Suprapubic skin (tissue), 4 donors: ENCODE data around the gene STAG2. TPM values are rescaled to one million over a fixed set of nuclear protein-coding genes. Genes with fewer than 3 reads are reported as not detected.
A peak's percentile ranks its signal among the peaks of the same experiment; 100 is the strongest.

Experiments used
- DNase-seq, 2 donors: peaks; one replicate each; pipeline ENCODE4 v3.0.0-alpha.2; 2019; ENCODE audit warnings: low spot score in 2 of 2
- H3K27ac ChIP-seq: fragments of 200-600 bp; sonication (generic); one replicate; pipeline ENCODE4 v1.5.1; 2019
- H3K27me3 ChIP-seq: fragments of 200-600 bp; sonication (generic); one replicate; pipeline ENCODE4 v1.5.1; 2019
- H3K36me3 ChIP-seq: fragments of 200-600 bp; sonication (generic); one replicate; pipeline ENCODE4 v1.5.1; 2019
- H3K4me1 ChIP-seq: fragments of 200-600 bp; sonication (generic); one replicate; pipeline ENCODE4 v1.5.1; 2019
- H3K4me3 ChIP-seq: fragments of 200-600 bp; sonication (generic); one replicate; pipeline ENCODE4 v1.5.1; 2019; ENCODE audit warnings: mild to moderate bottlenecking
- H3K9me3 ChIP-seq: fragments of 200-600 bp; sonication (generic); one replicate; pipeline ENCODE4 v1.5.1; 2019
- EP300 ChIP-seq: sonication (generic); formaldehyde crosslinking; IDR thresholded peaks from one replicate; pipeline ENCODE4 v1.6.1; 2017; ENCODE audit warnings: antibody characterized with exemption
- POLR2A ChIP-seq, 2 donors: fragments of 450-650 bp; IDR thresholded peaks; one replicate each; pipeline ENCODE4 v1.6.1; 2017; ENCODE audit warnings: antibody characterized with exemption in 2 of 2, mild to moderate bottlenecking in 2 of 2, moderate library complexity in 2 of 2
- POLR2AphosphoS5 ChIP-seq, 3 donors: sonication (generic); formaldehyde crosslinking; IDR thresholded peaks; one replicate each; pipeline ENCODE4 v1.6.1; 2017; ENCODE audit warnings: antibody characterized with exemption in 3 of 3
- WGBS: methylation state at CpG from one replicate; pipeline ENCODE4 v1.1.5; 2018; 5-methylcytosine and 5-hydroxymethylcytosine counted together
- total RNA-seq, 4 donors: library from RNA; depleted of rRNA; stranded (reverse); fragments of >200 nt; gene quantifications; one replicate each; pipeline ENCODE4 v1.1.0, GENCODE V29; 2016
- TF ChIP-seq, protein P1 (sequence below), 2 donors: fragments of 200-600 bp in 1 of 2; fragments of 450-650 bp in 1 of 2; sonication (generic) in 1 of 2; IDR thresholded peaks; one replicate each; pipeline ENCODE4 v1.5.1; 2016 to 2019; ENCODE audit warnings: antibody characterized with exemption in 2 of 2, mild to moderate bottlenecking in 1 of 2, moderate library complexity in 1 of 2

STAG2 gene
- total RNA-seq, 4 donors from 2014 or later = 40.0 to 68.2 (median 59.0) TPM

DNA sequence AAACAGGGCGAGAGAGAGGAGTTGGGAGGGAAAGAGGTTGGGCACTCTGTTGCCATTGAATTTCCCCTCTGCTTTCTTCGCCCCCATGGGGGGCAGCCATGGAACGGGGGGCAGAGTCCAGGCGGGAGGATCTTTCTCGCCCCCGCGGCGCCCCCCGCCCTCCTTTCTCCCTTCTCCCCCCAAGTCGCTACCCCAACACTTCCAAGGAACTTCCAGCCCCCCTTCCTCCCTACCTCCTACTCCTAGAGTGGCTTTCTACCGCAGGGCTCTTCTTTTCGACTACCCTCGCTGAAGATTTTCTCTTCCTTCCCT lies 594 bp upstream of the STAG2 start:
- WGBS = 14% methylated on average over 13 of the region's 13 CpGs
- no peaks in the 10 kb centered on the region for H3K27me3 ChIP-seq

DNA sequence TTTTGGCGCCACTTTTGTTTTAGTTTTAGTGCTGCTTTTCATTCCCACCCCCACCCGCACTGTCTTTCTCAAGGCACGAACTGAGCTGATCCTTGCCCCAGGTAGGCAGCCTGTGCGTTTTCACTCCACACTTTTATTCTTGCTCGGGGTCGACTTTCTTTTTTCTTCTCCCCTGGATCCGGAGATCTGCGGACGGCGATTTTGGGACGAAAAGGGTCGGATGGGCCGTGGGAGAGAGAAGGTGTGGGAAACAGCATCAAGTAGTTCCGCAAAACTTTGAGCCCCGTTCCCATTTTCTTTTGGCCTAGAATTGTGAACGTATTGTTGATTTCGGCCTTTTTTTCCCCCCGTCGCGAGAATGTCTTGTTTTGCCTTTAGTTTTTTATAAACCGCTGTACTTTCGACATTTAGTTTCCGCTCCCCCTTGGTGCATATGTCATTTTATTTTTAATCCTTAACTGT lies 531 bp downstream of the STAG2 start:
- TF ChIP-seq POLR2A (IDR thresholded peaks at IDR 0.05) = no peak
- TF ChIP-seq, protein P1, sequence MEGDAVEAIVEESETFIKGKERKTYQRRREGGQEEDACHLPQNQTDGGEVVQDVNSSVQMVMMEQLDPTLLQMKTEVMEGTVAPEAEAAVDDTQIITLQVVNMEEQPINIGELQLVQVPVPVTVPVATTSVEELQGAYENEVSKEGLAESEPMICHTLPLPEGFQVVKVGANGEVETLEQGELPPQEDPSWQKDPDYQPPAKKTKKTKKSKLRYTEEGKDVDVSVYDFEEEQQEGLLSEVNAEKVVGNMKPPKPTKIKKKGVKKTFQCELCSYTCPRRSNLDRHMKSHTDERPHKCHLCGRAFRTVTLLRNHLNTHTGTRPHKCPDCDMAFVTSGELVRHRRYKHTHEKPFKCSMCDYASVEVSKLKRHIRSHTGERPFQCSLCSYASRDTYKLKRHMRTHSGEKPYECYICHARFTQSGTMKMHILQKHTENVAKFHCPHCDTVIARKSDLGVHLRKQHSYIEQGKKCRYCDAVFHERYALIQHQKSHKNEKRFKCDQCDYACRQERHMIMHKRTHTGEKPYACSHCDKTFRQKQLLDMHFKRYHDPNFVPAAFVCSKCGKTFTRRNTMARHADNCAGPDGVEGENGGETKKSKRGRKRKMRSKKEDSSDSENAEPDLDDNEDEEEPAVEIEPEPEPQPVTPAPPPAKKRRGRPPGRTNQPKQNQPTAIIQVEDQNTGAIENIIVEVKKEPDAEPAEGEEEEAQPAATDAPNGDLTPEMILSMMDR (IDR thresholded peaks at IDR 0.05) = no peak
- TF ChIP-seq POLR2AphosphoS5 (IDR thresholded peaks at IDR 0.05) = no peak
- no peak for TF ChIP-seq EP300
- Histone ChIP-seq H3K4me1 (peaks cover 15% of the 10 kb centered on the region), H3K4me3 (peak overlapping the region; percentile 80), H3K27ac (peak overlapping the region; percentile 100), H3K27me3 (no peaks in the 10 kb centered on the region), H3K36me3 (no peaks in the 10 kb centered on the region), H3K9me3 (no peaks in the 10 kb centered on the region)
- 35% methylated on average over 23 of the region's 23 CpGs for WGBS
- no peak for DNase-seq

More for the DNA sequence above, 594 bp upstream of the STAG2 start:
- H3K4me3 ChIP-seq = peak overlapping the region; percentile 80
- no peaks in the 10 kb centered on the region for H3K36me3 ChIP-seq
- peaks cover 15% of the 10 kb centered on the region for H3K4me1 ChIP-seq
- no peak for TF ChIP-seq EP300
- TF ChIP-seq POLR2AphosphoS5 (IDR thresholded peaks at IDR 0.05) = no peak
- no peak for TF ChIP-seq POLR2A (IDR thresholded peaks at IDR 0.05)
- TF ChIP-seq, protein P1 (IDR thresholded peaks at IDR 0.05) = no peak
- H3K27ac ChIP-seq = peak overlapping the region; percentile 100
- DNase-seq = no peak
- no peaks in the 10 kb centered on the region for H3K9me3 ChIP-seq

GRCh38 chrX:123962794-123963373 lies 1.4 kb downstream of the STAG2 start:
- H3K4me1 ChIP-seq = peaks cover 15% of the 10 kb centered on the region
- DNase-seq = peak; percentile 92 to 93
- peak overlapping the region; percentile 100 for H3K27ac ChIP-seq
- peak overlapping the region; percentile 80 for H3K4me3 ChIP-seq
- no peaks in the 10 kb centered on the region for H3K27me3 ChIP-seq
- H3K9me3 ChIP-seq = no peaks in the 10 kb centered on the region
- H3K36me3 ChIP-seq = no peaks in the 10 kb centered on the region
- WGBS = 25% methylated on average over 22 of the region's 22 CpGs
- TF ChIP-seq EP300 = no peak
- TF ChIP-seq POLR2AphosphoS5 (IDR thresholded peaks at IDR 0.05) = peak in 2 of 3 donors; percentile 39 to 46
- TF ChIP-seq, protein P1 (IDR thresholded peaks at IDR 0.05) = no peak
- TF ChIP-seq POLR2A (IDR thresholded peaks at IDR 0.05) = peak; percentile 22 to 69

DNA sequence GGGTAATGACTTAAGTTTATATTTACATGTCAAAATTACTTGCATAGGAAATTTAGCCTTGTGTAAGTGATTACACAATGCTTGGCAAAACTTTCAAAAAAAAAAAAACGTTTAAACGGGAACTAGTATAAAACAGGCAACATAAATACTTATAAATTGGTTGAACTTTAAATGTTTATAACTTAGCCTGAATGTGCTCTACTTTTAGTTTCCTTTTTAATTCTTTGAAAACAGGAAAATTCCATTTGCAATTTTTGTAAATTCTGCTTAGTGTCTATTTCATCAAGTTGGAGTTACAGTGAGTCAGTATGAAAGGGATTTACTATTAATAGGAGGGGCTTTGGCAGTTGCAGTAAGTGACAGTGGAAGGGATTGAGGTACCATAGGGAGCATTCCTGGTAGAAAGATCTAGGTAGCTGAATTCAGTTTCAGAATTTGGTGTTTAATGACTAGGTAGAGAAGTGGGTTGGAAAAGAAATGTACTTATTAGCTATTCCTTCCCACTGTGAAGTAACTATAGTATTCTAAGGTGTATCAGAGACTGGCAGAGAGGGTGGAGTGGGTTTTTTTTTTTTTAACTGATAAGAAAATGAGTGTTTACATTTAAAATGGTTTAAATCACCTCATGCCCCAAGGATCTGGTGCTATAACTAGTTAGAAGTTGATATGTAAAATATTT lies 2.8 kb downstream of the STAG2 start:
- Histone ChIP-seq H3K4me1 (peaks cover 12% of the 10 kb centered on the region), H3K27ac (peak overlapping the region; percentile 100), H3K4me3 (peak overlapping the region; percentile 80), H3K36me3 (no peaks in the 10 kb centered on the region), H3K9me3 (no peaks in the 10 kb centered on the region), H3K27me3 (no peaks in the 10 kb centered on the region)
- TF ChIP-seq EP300 (no peak), POLR2AphosphoS5 (IDR thresholded peaks at IDR 0.05) (no peak), POLR2A (IDR thresholded peaks at IDR 0.05) (no peak)
- TF ChIP-seq, protein P1 (IDR thresholded peaks at IDR 0.05) = no peak
- 29% methylated on average over 2 of the region's 2 CpGs for WGBS
- DNase-seq = no peak

GRCh38 chrX:123965712-123966111 lies 4.2 kb downstream of the STAG2 start:
- no peaks in the 10 kb centered on the region for H3K36me3 ChIP-seq
- H3K9me3 ChIP-seq = no peaks in the 10 kb centered on the region
- DNase-seq = no peak
- WGBS = 89% methylated on average over 6 of the region's 6 CpGs
- no peaks in the 10 kb centered on the region for H3K27me3 ChIP-seq
- H3K4me1 ChIP-seq = peaks cover 12% of the 10 kb centered on the region
- H3K4me3 ChIP-seq = no peak overlapping the region
- no peak for TF ChIP-seq EP300
- TF ChIP-seq, protein P1 (IDR thresholded peaks at IDR 0.05) = no peak
- TF ChIP-seq POLR2AphosphoS5 (IDR thresholded peaks at IDR 0.05) = no peak
- TF ChIP-seq POLR2A (IDR thresholded peaks at IDR 0.05) = no peak
- no peak overlapping the region for H3K27ac ChIP-seq
